K562 (cell line): Measurements from ENCODE around the gene CACNB1. TPM values are rescaled to one million over a fixed set of nuclear protein-coding genes. Genes with fewer than 3 reads are reported as not detected.

Source experiments
- KDM1A ChIP-seq, 2 experiments: fragments of 450-650 bp; IDR thresholded peaks; 2 replicates each; pipeline ENCODE4 v1.6.1; 2016; ENCODE audit warnings: mild to moderate bottlenecking in 2 of 2
- MCM3 ChIP-seq: fragments of 450-650 bp; IDR thresholded peaks from 2 replicates; pipeline ENCODE4 v1.6.1; 2016
- RERE ChIP-seq: sonication (generic); formaldehyde crosslinking; IDR thresholded peaks from 2 replicates; pipeline ENCODE4 v1.8.0; 2023; ENCODE audit warnings: missing genetic modification reagents, mild to moderate bottlenecking, borderline replicate concordance
- TFAM ChIP-seq: fragments of 250-450 bp; sonication (Bioruptor Pico); conservative IDR thresholded peaks from 2 replicates; pipeline ENCODE4 v1.5.0; 2021; ENCODE audit warnings: mild to moderate bottlenecking, moderate library complexity
- ZNF609 ChIP-seq: sonication (generic); formaldehyde crosslinking; IDR thresholded peaks from 2 replicates; pipeline ENCODE4 v1.8.1; 2023; ENCODE audit warnings: missing genetic modification reagents, mild to moderate bottlenecking, borderline replicate concordance
- polyA plus RNA-seq, 8 experiments: library from polyadenylated mRNA; depleted of rRNA in 4 of 8; stranded (reverse) in 5 of 8; unstranded in 3 of 8; fragments of >200 nt; fragmentation: Nextera tagmentation in 2 of 8; fragmentation: Illumina TruSeq in 1 of 8; extraction: Ambion mirVana in 2 of 8; extraction: Trizol in 1 of 8; gene quantifications; 2 replicates each; pipeline versions ENCODE4 v1.2.1 to v1.2.3, GENCODE V29; 2011 to 2014; ENCODE audit warnings: inconsistent platforms in 1 of 8, missing spikeins in 1 of 8
- total RNA-seq, 7 experiments: library from RNA; depleted of rRNA in 6 of 7; stranded (reverse); fragments of >200 nt in 6 of 7; fragmentation: Illumina TruSeq in 2 of 7; extraction: Trizol in 2 of 7; gene quantifications; 2 replicates each; pipeline versions ENCODE4 v1.2.1 to v1.2.3, GENCODE V29; 2011 to 2021; ENCODE audit warnings: low replicate concordance in 1 of 7
- TF ChIP-seq, protein P1 (sequence below), 2 experiments: fragments of 200-800 bp in 1 of 2; sonication (Bioruptor generic) in 1 of 2; sonication (generic) in 1 of 2; formaldehyde crosslinking in 1 of 2; IDR thresholded peaks in 1 of 2; conservative IDR thresholded peaks in 1 of 2; 2 replicates each; pipeline versions ENCODE4 v1.5.0 to v1.6.1; 2016 to 2020; ENCODE audit warnings: missing compliant biosample characterization in 1 of 2, missing genetic modification characterization in 1 of 2, missing genetic modification reagents in 1 of 2

Gene CACNB1
- total and polyA plus RNA-seq, 9 of the 15 experiments (the other 6 are each of a cell fraction or from before 2014, with no cell fraction given), result 0.08 to 7.4 (median 3.0) TPM

- no peak for TF ChIP-seq RERE (CRISPR knock-in tag)
- TF ChIP-seq, protein P1, sequence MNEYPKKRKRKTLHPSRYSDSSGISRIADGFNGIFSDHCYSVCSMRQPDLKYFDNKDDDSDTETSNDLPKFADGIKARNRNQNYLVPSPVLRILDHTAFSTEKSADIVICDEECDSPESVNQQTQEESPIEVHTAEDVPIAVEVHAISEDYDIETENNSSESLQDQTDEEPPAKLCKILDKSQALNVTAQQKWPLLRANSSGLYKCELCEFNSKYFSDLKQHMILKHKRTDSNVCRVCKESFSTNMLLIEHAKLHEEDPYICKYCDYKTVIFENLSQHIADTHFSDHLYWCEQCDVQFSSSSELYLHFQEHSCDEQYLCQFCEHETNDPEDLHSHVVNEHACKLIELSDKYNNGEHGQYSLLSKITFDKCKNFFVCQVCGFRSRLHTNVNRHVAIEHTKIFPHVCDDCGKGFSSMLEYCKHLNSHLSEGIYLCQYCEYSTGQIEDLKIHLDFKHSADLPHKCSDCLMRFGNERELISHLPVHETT (CRISPR knock-in tag; conservative IDR thresholded peaks at IDR 0.05 in 1 of 2, IDR thresholded peaks at IDR 0.05 in 1 of 2), result no peak
- TF ChIP-seq MCM3, result no peak
- TF ChIP-seq TFAM (CRISPR knock-in tag), result no peak
- TF ChIP-seq ZNF609 (CRISPR knock-in tag), result no peak
- TF ChIP-seq KDM1A (IDR thresholded peaks at IDR 0.05), result peak in 1 of 2 experiments; percentile 39; a peak in 1 of 4 replicates
Observed at GRCh38 chr17:39225959-39226683, 28.7 kb upstream of the CACNB1 start (continued).
